Peyer's patch (tissue), 4 donors: ENCODE data around the gene MACC1. TPM values are rescaled to one million over a fixed set of nuclear protein-coding genes. Genes with fewer than 3 reads are reported as not detected.

Experiments
- DNase-seq, 3 donors: peaks; one replicate each; pipeline ENCODE4 v3.0.0-alpha.2; 2017 to 2019
- H3K27ac ChIP-seq, 4 donors: fragments of 200-600 bp; sonication (generic); one replicate each; pipeline ENCODE4 v1.5.1; 2016 to 2019
- H3K27me3 ChIP-seq, 2 donors: fragments of 200-600 bp; sonication (generic); one replicate each; pipeline ENCODE4 v1.5.1; 2019
- H3K36me3 ChIP-seq, 3 donors: fragments of 200-600 bp; sonication (generic); one replicate each; pipeline ENCODE4 v1.5.1; 2016 to 2019
- H3K4me1 ChIP-seq, 4 donors: fragments of 200-600 bp; sonication (generic); one replicate each; pipeline ENCODE4 v1.5.1; 2016 to 2019
- H3K4me3 ChIP-seq, 4 donors: fragments of 200-600 bp; sonication (generic); 1 replicate in 3 of 4; 2 replicates in 1 of 4; pipeline ENCODE4 v1.5.1; 2016 to 2019; ENCODE audit warnings: mild to moderate bottlenecking in 1 of 4
- H3K9me3 ChIP-seq, 4 donors: fragments of 200-600 bp; sonication (generic); one replicate each; pipeline ENCODE4 v1.5.1; 2016 to 2019; ENCODE audit warnings: mild to moderate bottlenecking in 1 of 4
- CTCF ChIP-seq, 6 experiments: fragments of 450-650 bp in 4 of 6; fragments of 200-600 bp in 2 of 6; sonication (generic) in 1 of 6; IDR thresholded peaks; one replicate each; pipeline ENCODE4 v1.5.1; 2017 to 2019; ENCODE audit warnings: antibody characterized with exemption in 6 of 6, mild to moderate bottlenecking in 3 of 6, moderate library complexity in 1 of 6
- POLR2A ChIP-seq, 2 donors: fragments of 450-650 bp; IDR thresholded peaks; one replicate each; pipeline ENCODE4 v1.5.1; 2017; ENCODE audit warnings: antibody characterized with exemption in 2 of 2, mild to moderate bottlenecking in 2 of 2, moderate library complexity in 2 of 2
- total RNA-seq, 4 donors: library from RNA; depleted of rRNA; stranded (reverse); fragments of >200 nt; gene quantifications; one replicate each; pipeline ENCODE4 v1.1.0, GENCODE V29; 2016

The MACC1 gene
- total RNA-seq, 4 donors from 2014 or later, result 25.6 to 79.4 (median 71.1) TPM

- no peaks in the 10 kb centered on the region for H3K27me3 ChIP-seq
- TF ChIP-seq POLR2A (IDR thresholded peaks at IDR 0.05) (no peak), CTCF (IDR thresholded peaks at IDR 0.05) (no peak)
- H3K27ac ChIP-seq, result no peak overlapping the region
- H3K36me3 ChIP-seq, result peaks cover 0 to 3% (median 0%) of the 10 kb centered on the region in 3 donors
- no peak for DNase-seq
- no peak overlapping the region for H3K4me3 ChIP-seq
- no peaks in the 10 kb centered on the region for H3K9me3 ChIP-seq
- H3K4me1 ChIP-seq, result no peaks in the 10 kb centered on the region
Measured at GRCh38 chr7:20140291-20141001, 76.7 kb downstream of the MACC1 start.

- Histone ChIP-seq H3K36me3 (no peaks in the 10 kb centered on the region), H3K4me1 (no peaks in the 10 kb centered on the region), H3K9me3 (no peaks in the 10 kb centered on the region), H3K27me3 (no peaks in the 10 kb centered on the region), H3K4me3 (no peak overlapping the region), H3K27ac (no peak overlapping the region)
- TF ChIP-seq POLR2A (IDR thresholded peaks at IDR 0.05), result no peak
- TF ChIP-seq CTCF (IDR thresholded peaks at IDR 0.05), result no peak
- no peak for DNase-seq
Measured at GRCh38 chr7:20136647-20137046, 80.5 kb downstream of the MACC1 start.

DNA sequence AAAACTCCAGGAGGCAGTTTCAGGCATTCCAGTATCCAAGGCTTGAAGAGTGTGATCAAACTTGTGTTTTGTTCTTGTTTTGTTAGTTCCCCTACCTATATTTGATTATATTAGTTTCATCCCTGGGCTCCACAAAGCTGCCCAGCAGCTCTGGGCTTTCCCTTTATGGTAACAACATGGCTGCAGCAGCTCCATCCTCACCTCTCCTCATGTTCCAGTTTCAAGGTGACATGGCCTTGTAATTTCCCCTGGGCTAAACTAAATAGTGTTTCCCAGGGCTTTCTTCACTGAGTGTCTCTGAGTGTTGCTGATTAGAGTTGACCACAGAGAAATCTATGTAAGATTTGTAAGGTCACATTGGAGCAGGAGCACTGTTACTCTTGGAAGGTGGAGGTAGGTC, 83.4 kb downstream of the MACC1 start:
- Histone ChIP-seq H3K4me3 (no peak overlapping the region), H3K4me1 (no peaks in the 10 kb centered on the region), H3K27me3 (no peaks in the 10 kb centered on the region), H3K36me3 (no peaks in the 10 kb centered on the region), H3K9me3 (no peaks in the 10 kb centered on the region), H3K27ac (no peak overlapping the region)
- DNase-seq, result no peak
- TF ChIP-seq POLR2A (IDR thresholded peaks at IDR 0.05) (no peak), CTCF (IDR thresholded peaks at IDR 0.05) (no peak)

- H3K4me3 ChIP-seq, result no peak overlapping the region
Measured at GRCh38 chr7:20132585-20132984, 84.6 kb downstream of the MACC1 start.

DNA sequence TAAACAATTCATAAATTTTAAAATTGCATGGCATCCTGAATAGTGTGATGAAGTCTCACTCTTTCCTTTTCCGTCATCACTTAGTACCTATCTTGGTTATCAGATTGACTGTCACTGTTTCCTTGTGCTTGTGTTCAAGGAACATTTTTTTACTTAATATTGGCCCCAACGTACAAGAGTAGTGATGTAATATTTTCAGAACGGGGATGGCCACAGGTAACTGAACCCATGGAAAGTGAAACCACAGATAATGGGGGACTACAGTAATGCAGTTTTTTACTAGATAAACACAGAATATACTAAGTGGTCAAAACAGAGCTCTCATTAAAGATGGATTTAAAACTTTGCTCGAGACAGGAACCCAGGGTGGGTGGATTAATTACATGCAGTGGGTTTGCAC, 85.4 kb downstream of the MACC1 start:
- no peak for DNase-seq
- no peaks in the 10 kb centered on the region for H3K9me3 ChIP-seq
- H3K36me3 ChIP-seq, result no peaks in the 10 kb centered on the region
- H3K4me3 ChIP-seq, result no peak overlapping the region
- TF ChIP-seq POLR2A (IDR thresholded peaks at IDR 0.05) (no peak), CTCF (IDR thresholded peaks at IDR 0.05) (no peak)
- H3K4me1 ChIP-seq, result no peaks in the 10 kb centered on the region
- no peaks in the 10 kb centered on the region for H3K27me3 ChIP-seq
- no peak overlapping the region for H3K27ac ChIP-seq

More at GRCh38 chr7:20132585-20132984, 84.6 kb downstream of the MACC1 start:
- TF ChIP-seq CTCF (IDR thresholded peaks at IDR 0.05) (no peak), POLR2A (IDR thresholded peaks at IDR 0.05) (no peak)
- Histone ChIP-seq H3K36me3 (no peaks in the 10 kb centered on the region), H3K9me3 (no peaks in the 10 kb centered on the region), H3K27ac (no peak overlapping the region), H3K4me1 (no peaks in the 10 kb centered on the region), H3K27me3 (no peaks in the 10 kb centered on the region)
- no peak for DNase-seq
